Thyroid gland (tissue), 4 donors: Measurements from ENCODE around the gene ITPKB.

Experiments used
- CTCF ChIP-seq, 6 experiments: fragments of 200-600 bp in 3 of 6; fragments of 450-650 bp in 3 of 6; sonication (generic) in 3 of 6; IDR thresholded peaks; one replicate each; pipeline ENCODE4 v1.5.1; 2016 to 2019; ENCODE audit warnings: antibody characterized with exemption in 6 of 6, mild to moderate bottlenecking in 2 of 6, inconsistent platforms in 1 of 6, moderate library complexity in 1 of 6
- POLR2A ChIP-seq, 2 donors: fragments of 450-650 bp; IDR thresholded peaks; one replicate each; pipeline ENCODE4 v1.6.1; 2017; ENCODE audit warnings: antibody characterized with exemption in 2 of 2, mild to moderate bottlenecking in 2 of 2, moderate library complexity in 1 of 2

- TF ChIP-seq CTCF (IDR thresholded peaks at IDR 0.05) (no peak), POLR2A (IDR thresholded peaks at IDR 0.05) (no peak)
Measured at GRCh38 chr1:226645279-226645976, 93.7 kb downstream of the ITPKB start.
